Measurements from ENCODE around the gene CCNF. TPM values are rescaled to one million over a fixed set of nuclear protein-coding genes. Genes with fewer than 3 reads are reported as not detected.

Gene CCNF
- total and polyA plus RNA-seq, 7 experiments from 2014 or later, result 0.41 to 50.1 (median 3.4) TPM

DNA sequence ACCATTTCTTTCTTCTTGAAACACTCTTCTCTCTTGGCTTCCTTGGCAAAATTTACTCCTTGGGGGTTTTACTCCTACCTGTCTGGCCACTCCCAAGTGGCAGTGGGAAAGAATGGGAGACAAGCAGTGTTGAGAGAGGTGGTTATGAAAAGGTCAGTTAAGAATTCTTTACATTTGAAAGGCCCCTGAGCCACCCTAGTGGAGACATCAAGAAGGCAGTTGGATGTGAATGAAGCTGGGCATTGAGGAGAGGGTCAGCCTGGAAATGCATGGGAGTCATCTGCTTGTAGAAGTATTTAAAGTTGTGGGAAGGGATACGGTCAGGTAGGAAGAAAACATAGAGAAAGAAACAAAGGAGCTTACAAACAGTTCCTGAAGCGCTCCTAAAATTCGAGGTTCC is 42.3 kb upstream of the CCNF start:
- intact Hi-C loops (cut with micrococcal nuclease), result no loop called here
- Histone ChIP-seq H3K4me1 (ENCODE audit: control insufficient read depth in 2 of 2, insufficient read depth in 2 of 2, low read length in 2 of 2) (no peaks in the 10 kb centered on the region), H3K9me3 (ENCODE audit: control insufficient read depth in 2 of 3, low read length in 3 of 3) (peaks cover 0 to 5% (median 0%) of the 10 kb centered on the region in 3 experiments), H3K36me3 (ENCODE audit: control insufficient read depth in 2 of 3, insufficient read depth in 3 of 3, low read length in 3 of 3) (no peaks in the 10 kb centered on the region), H3K4me3 (ENCODE audit: low read length) (no peak overlapping the region), H3K27me3 (ENCODE audit: control insufficient read depth in 2 of 2, insufficient read depth in 2 of 2, low read length in 2 of 2) (no peaks in the 10 kb centered on the region), H3K27ac (ENCODE audit: low read depth, low read length) (no peak overlapping the region)
- Mint-ChIP-seq H3K9me3 (peaks cover 0 to 13% (median 6%) of the 10 kb centered on the region in 11 donors), H3K36me3 (peaks cover 0 to 5% (median 0%) of the 10 kb centered on the region in 5 donors), H3K27me3 (peaks cover 0 to 17% (median 8%) of the 10 kb centered on the region in 5 donors), H3K4me1 (peaks cover 0 to 6% (median 0%) of the 10 kb centered on the region in 7 donors), H3K4me3 (no peak overlapping the region), H3K27ac (no peak overlapping the region)
- CTCF ChIA-PET, result no interaction called here
- DNase-seq, result no peak
- POLR2A ChIA-PET, result no interaction called here
- ATAC-seq, result no peak

GRCh38 chr16:2388139-2388874 is 40.9 kb upstream of the CCNF start:
- Histone ChIP-seq H3K36me3 (ENCODE audit: control insufficient read depth in 2 of 3, insufficient read depth in 3 of 3, low read length in 3 of 3) (no peaks in the 10 kb centered on the region), H3K4me3 (ENCODE audit: low read length) (no peak overlapping the region), H3K27me3 (ENCODE audit: control insufficient read depth in 2 of 2, insufficient read depth in 2 of 2, low read length in 2 of 2) (no peaks in the 10 kb centered on the region), H3K4me1 (ENCODE audit: control insufficient read depth in 2 of 2, insufficient read depth in 2 of 2, low read length in 2 of 2) (no peaks in the 10 kb centered on the region), H3K27ac (ENCODE audit: low read depth, low read length) (no peak overlapping the region), H3K9me3 (ENCODE audit: control insufficient read depth in 2 of 3, low read length in 3 of 3) (peaks cover 0 to 5% (median 0%) of the 10 kb centered on the region in 3 experiments)
- Mint-ChIP-seq H3K9me3 (peaks cover 0 to 13% (median 6%) of the 10 kb centered on the region in 11 donors), H3K27ac (no peak overlapping the region), H3K4me1 (peaks cover 0 to 6% (median 0%) of the 10 kb centered on the region in 7 donors), H3K27me3 (peaks cover 0 to 11% (median 9%) of the 10 kb centered on the region in 5 donors), H3K4me3 (no peak overlapping the region), H3K36me3 (peaks cover 0 to 5% (median 0%) of the 10 kb centered on the region in 5 donors)
- intact Hi-C loops (cut with micrococcal nuclease), result no loop called here
- POLR2A ChIA-PET, result no interaction called here
- no peak for DNase-seq
- ATAC-seq, result no peak
- CTCF ChIA-PET, result no interaction called here

- Mint-ChIP-seq H3K36me3 (peaks cover 0 to 5% (median 0%) of the 10 kb centered on the region in 5 donors), H3K27ac (no peak overlapping the region), H3K4me1 (peaks cover 0 to 6% (median 0%) of the 10 kb centered on the region in 7 donors), H3K9me3 (peaks cover 0 to 13% (median 6%) of the 10 kb centered on the region in 11 donors), H3K4me3 (no peak overlapping the region), H3K27me3 (peaks cover 0 to 12% (median 9%) of the 10 kb centered on the region in 5 donors)
- peaks cover 0 to 5% (median 0%) of the 10 kb centered on the region in 3 experiments for H3K9me3 ChIP-seq (ENCODE audit: control insufficient read depth in 2 of 3, low read length in 3 of 3)
- no peak overlapping the region for H3K27ac ChIP-seq (ENCODE audit: low read depth, low read length)
- H3K4me1 ChIP-seq (ENCODE audit: control insufficient read depth in 2 of 2, insufficient read depth in 2 of 2, low read length in 2 of 2), result no peaks in the 10 kb centered on the region
- no peak for ATAC-seq
- DNase-seq, result no peak
- POLR2A ChIA-PET, result no interaction called here
- CTCF ChIA-PET, result no interaction called here
- H3K27me3 ChIP-seq (ENCODE audit: control insufficient read depth in 2 of 2, insufficient read depth in 2 of 2, low read length in 2 of 2), result no peaks in the 10 kb centered on the region
- no peak overlapping the region for H3K4me3 ChIP-seq (ENCODE audit: low read length)
- H3K36me3 ChIP-seq (ENCODE audit: control insufficient read depth in 2 of 3, insufficient read depth in 3 of 3, low read length in 3 of 3), result no peaks in the 10 kb centered on the region
- intact Hi-C loops (cut with micrococcal nuclease), result no loop called here
Observed at GRCh38 chr16:2388875-2389433, 40.3 kb upstream of the CCNF start.

- peaks cover 0 to 17% (median 5%) of the 10 kb centered on the region in 5 donors for H3K27me3 Mint-ChIP-seq
- DNase-seq (no peak), ATAC-seq (no peak)
- no peak overlapping the region for H3K4me3 ChIP-seq (ENCODE audit: low read length)
- H3K27me3 ChIP-seq (ENCODE audit: control insufficient read depth in 2 of 2, insufficient read depth in 2 of 2, low read length in 2 of 2), result no peaks in the 10 kb centered on the region
- peaks cover 0 to 13% (median 6%) of the 10 kb centered on the region in 11 donors for H3K9me3 Mint-ChIP-seq
- intact Hi-C loops (cut with micrococcal nuclease), result no loop called here
- H3K36me3 ChIP-seq (ENCODE audit: control insufficient read depth in 2 of 3, insufficient read depth in 3 of 3, low read length in 3 of 3), result no peaks in the 10 kb centered on the region
- H3K27ac Mint-ChIP-seq, result no peak overlapping the region
- H3K4me3 Mint-ChIP-seq, result no peak overlapping the region
- no peak overlapping the region for H3K27ac ChIP-seq (ENCODE audit: low read depth, low read length)
- ChIA-PET POLR2A (no interaction called here), CTCF (no interaction called here)
- peaks cover 0 to 5% (median 0%) of the 10 kb centered on the region in 5 donors for H3K36me3 Mint-ChIP-seq
- peaks cover 0 to 1% (median 0%) of the 10 kb centered on the region in 7 donors for H3K4me1 Mint-ChIP-seq
- H3K9me3 ChIP-seq (ENCODE audit: control insufficient read depth in 2 of 3, low read length in 3 of 3), result peaks cover 0 to 5% (median 0%) of the 10 kb centered on the region in 3 experiments
- no peaks in the 10 kb centered on the region for H3K4me1 ChIP-seq (ENCODE audit: control insufficient read depth in 2 of 2, insufficient read depth in 2 of 2, low read length in 2 of 2)
Observed at GRCh38 chr16:2392025-2392424, 37.2 kb upstream of the CCNF start.

GRCh38 chr16:2398520-2398919 is 30.7 kb upstream of the CCNF start:
- no peak overlapping the region for H3K4me3 Mint-ChIP-seq
- intact Hi-C loops (cut with micrococcal nuclease), result no loop called here
- no peaks in the 10 kb centered on the region for H3K36me3 Mint-ChIP-seq
- peaks cover 0 to 10% (median 3%) of the 10 kb centered on the region in 5 donors for H3K27me3 Mint-ChIP-seq
- H3K27ac Mint-ChIP-seq, result no peak overlapping the region
- Histone ChIP-seq H3K4me3 (ENCODE audit: low read length) (no peak overlapping the region), H3K9me3 (ENCODE audit: control insufficient read depth in 2 of 3, low read length in 3 of 3) (no peaks in the 10 kb centered on the region), H3K36me3 (ENCODE audit: control insufficient read depth in 2 of 3, insufficient read depth in 3 of 3, low read length in 3 of 3) (no peaks in the 10 kb centered on the region), H3K4me1 (ENCODE audit: control insufficient read depth in 2 of 2, insufficient read depth in 2 of 2, low read length in 2 of 2) (no peaks in the 10 kb centered on the region), H3K27ac (ENCODE audit: low read depth, low read length) (no peak overlapping the region), H3K27me3 (ENCODE audit: control insufficient read depth in 2 of 2, insufficient read depth in 2 of 2, low read length in 2 of 2) (no peaks in the 10 kb centered on the region)
- no peak for ATAC-seq
- H3K4me1 Mint-ChIP-seq, result no peaks in the 10 kb centered on the region
- CTCF ChIA-PET, result interaction anchor here (0.7 kb wide), 1 partner anchor 52 kb away, joined by 4 read pairs; no protein-coding TSS in a partner anchor
- no peaks in the 10 kb centered on the region for H3K9me3 Mint-ChIP-seq
- POLR2A ChIA-PET, result interaction anchor here (0.6 kb wide), 1 partner anchor 41 kb away, joined by 3 read pairs; no protein-coding TSS in a partner anchor
- DNase-seq, result no peak

DNA sequence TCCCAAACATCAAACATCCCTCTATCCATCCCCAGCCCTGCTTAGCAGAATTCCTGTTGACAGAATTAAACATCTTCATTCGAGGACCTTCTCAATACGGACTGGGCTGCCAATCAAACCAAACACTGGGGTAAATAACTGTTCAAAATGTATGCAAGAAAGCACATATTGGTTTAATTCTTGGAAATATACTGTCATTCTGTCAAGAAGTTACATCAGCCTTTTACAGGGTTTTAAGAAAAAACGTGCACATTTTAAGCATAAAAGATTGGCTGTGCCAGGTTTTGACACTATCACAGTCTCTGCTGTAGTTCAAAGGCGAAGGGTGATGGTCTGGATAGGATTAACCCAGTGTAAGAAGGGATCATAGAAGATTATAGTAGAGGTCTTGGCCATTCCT is 25.1 kb upstream of the CCNF start:
- Histone ChIP-seq H3K4me3 (ENCODE audit: low read length) (no peak overlapping the region), H3K27me3 (ENCODE audit: control insufficient read depth in 2 of 2, insufficient read depth in 2 of 2, low read length in 2 of 2) (no peaks in the 10 kb centered on the region), H3K27ac (ENCODE audit: low read depth, low read length) (no peak overlapping the region), H3K36me3 (ENCODE audit: control insufficient read depth in 2 of 3, insufficient read depth in 3 of 3, low read length in 3 of 3) (no peaks in the 10 kb centered on the region), H3K9me3 (ENCODE audit: control insufficient read depth in 2 of 3, low read length in 3 of 3) (no peaks in the 10 kb centered on the region), H3K4me1 (ENCODE audit: control insufficient read depth in 2 of 2, insufficient read depth in 2 of 2, low read length in 2 of 2) (no peaks in the 10 kb centered on the region)
- Mint-ChIP-seq H3K4me3 (no peak overlapping the region), H3K36me3 (no peaks in the 10 kb centered on the region), H3K27ac (no peak overlapping the region), H3K4me1 (no peaks in the 10 kb centered on the region), H3K9me3 (no peaks in the 10 kb centered on the region), H3K27me3 (peaks cover 0 to 8% (median 0%) of the 10 kb centered on the region in 5 donors)
- ATAC-seq (no peak), DNase-seq (no peak)
- ChIA-PET POLR2A (no interaction called here), CTCF (no interaction called here)
- intact Hi-C loops (cut with micrococcal nuclease), result no loop called here

Data from naive thymus-derived CD4-positive, alpha-beta T cell (primary cell).